Keratinocyte (primary cell): ENCODE data around the gene NAA35. TPM values are rescaled to one million over a fixed set of nuclear protein-coding genes. Genes with fewer than 3 reads are reported as not detected.

ENCODE experiments used
- DNase-seq: peaks from one replicate; pipeline ENCODE4 v3.0.0-alpha.2; 2011; ENCODE audit warnings: low read depth, missing footprints, low spot score
- FAIRE-seq: peaks from 2 replicates; lab custom pipeline; 2011; peaks lifted over from hg19 to GRCh38; lab: Jason Lieb, UNC
- H2AFZ ChIP-seq: 2 replicates; pipeline ENCODE4 v1.6.0; 2012; ENCODE audit warnings: low read length, control low read depth, inconsistent platforms; ENCODE audit not compliant: control insufficient read depth
- H3K27ac ChIP-seq: 2 replicates; pipeline ENCODE4 v1.5.1; 2011; ENCODE audit warnings: low read length; ENCODE audit not compliant: control insufficient read depth, insufficient read depth
- H3K27me3 ChIP-seq: 3 replicates; pipeline ENCODE4 v1.6.0; 2011; ENCODE audit warnings: low read length; ENCODE audit not compliant: control insufficient read depth, insufficient read depth; ENCODE audit errors: extremely low read depth
- H3K36me3 ChIP-seq, 2 experiments: 2 replicates in 1 of 2; 3 replicates in 1 of 2; pipeline ENCODE4 v1.5.1; 2011; ENCODE audit warnings: low read length in 2 of 2, mild to moderate bottlenecking in 1 of 2; ENCODE audit not compliant: control insufficient read depth in 2 of 2, insufficient read depth in 2 of 2; ENCODE audit errors: extremely low read depth in 1 of 2
- H3K4me1 ChIP-seq: 3 replicates; pipeline ENCODE4 v1.5.1; 2011; ENCODE audit warnings: low read length; ENCODE audit not compliant: control insufficient read depth, insufficient read depth; ENCODE audit errors: extremely low read depth
- H3K4me2 ChIP-seq: 3 replicates; pipeline ENCODE4 v1.6.0; 2011; ENCODE audit warnings: low read depth, low read length; ENCODE audit not compliant: control insufficient read depth, insufficient read depth; ENCODE audit errors: extremely low read depth
- H3K4me3 ChIP-seq, 3 experiments: fragments of 200-600 bp in 1 of 3; sonication (generic) in 1 of 3; 2 replicates in 2 of 3; 3 replicates in 1 of 3; pipeline ENCODE4 v1.5.1; 2011 to 2016; ENCODE audit warnings: low read length in 3 of 3, mild to moderate bottlenecking in 3 of 3, control low read depth in 2 of 3, inconsistent platforms in 1 of 3, low read depth in 1 of 3, mixed read lengths in 1 of 3, mixed run types in 1 of 3, moderate library complexity in 1 of 3; ENCODE audit not compliant: control insufficient read depth in 2 of 3, insufficient read depth in 2 of 3; ENCODE audit errors: extremely low read depth in 1 of 3
- H3K79me2 ChIP-seq: 2 replicates; pipeline ENCODE4 v1.6.0; 2012; ENCODE audit warnings: low read length; ENCODE audit not compliant: control insufficient read depth, insufficient read depth
- H3K9ac ChIP-seq: 3 replicates; pipeline ENCODE4 v1.6.0; 2011; ENCODE audit warnings: low read length; ENCODE audit not compliant: control insufficient read depth, insufficient read depth; ENCODE audit errors: extremely low read depth
- H3K9me1 ChIP-seq: 3 replicates; pipeline ENCODE4 v1.6.0; 2011; ENCODE audit warnings: low read length; ENCODE audit not compliant: control insufficient read depth, insufficient read depth; ENCODE audit errors: extremely low read depth
- H3K9me3 ChIP-seq: 2 replicates; pipeline ENCODE4 v1.5.1; 2012; ENCODE audit warnings: low read depth, low read length; ENCODE audit not compliant: control insufficient read depth
- H4K20me1 ChIP-seq: 3 replicates; pipeline ENCODE4 v1.6.0; 2011; ENCODE audit warnings: low read length; ENCODE audit not compliant: control insufficient read depth, insufficient read depth; ENCODE audit errors: extremely low read depth
- EZH2 ChIP-seq: IDR thresholded peaks from one replicate; pipeline ENCODE4 v1.6.1; 2012; ENCODE audit warnings: inconsistent platforms, mild to moderate bottlenecking, low read length, moderate library complexity
- dilution Hi-C: fragments of 300-500 bp; cut with MboI; formaldehyde crosslinking; loops from one replicate; pipeline ENCODE4 v1.7.0; 2020; ENCODE audit warnings: low sequenced_read_pairs; ENCODE audit not compliant: extremely low pct_ligation_motif_present
- polyA plus RNA-seq, 5 experiments: library from polyadenylated mRNA; depleted of rRNA in 3 of 5; stranded (reverse) in 3 of 5; stranded (forward) in 1 of 5; unstranded in 1 of 5; fragments of >200 nt; gene quantifications; 1 replicate in 1 of 5; 2 replicates in 3 of 5; 3 replicates in 1 of 5; pipeline versions ENCODE4 v1.2.1 to v1.2.3, GENCODE V29; 2011 to 2012; ENCODE audit warnings: missing spikeins in 2 of 5, low read depth in 1 of 5, low replicate concordance in 1 of 5
- TF ChIP-seq, protein P1 (sequence below), 3 experiments: IDR thresholded peaks in 1 of 3; conservative IDR thresholded peaks in 1 of 3; optimal IDR thresholded peaks in 1 of 3; 2 replicates in 2 of 3; 3 replicates in 1 of 3; pipeline versions ENCODE3 to v1.5.1; 2011; ENCODE audit warnings: low read length in 3 of 3, mild to moderate bottlenecking in 3 of 3, moderate library complexity in 2 of 3, control low read depth in 1 of 3, inconsistent platforms in 1 of 3; ENCODE audit not compliant: insufficient read depth in 2 of 3; ENCODE audit errors: extremely low read depth in 1 of 3

Gene NAA35
- polyA plus RNA-seq, 1 donor (not counting 4 experiments of a cell fraction or from before 2014, with no cell fraction given): 33.8 TPM

DNA sequence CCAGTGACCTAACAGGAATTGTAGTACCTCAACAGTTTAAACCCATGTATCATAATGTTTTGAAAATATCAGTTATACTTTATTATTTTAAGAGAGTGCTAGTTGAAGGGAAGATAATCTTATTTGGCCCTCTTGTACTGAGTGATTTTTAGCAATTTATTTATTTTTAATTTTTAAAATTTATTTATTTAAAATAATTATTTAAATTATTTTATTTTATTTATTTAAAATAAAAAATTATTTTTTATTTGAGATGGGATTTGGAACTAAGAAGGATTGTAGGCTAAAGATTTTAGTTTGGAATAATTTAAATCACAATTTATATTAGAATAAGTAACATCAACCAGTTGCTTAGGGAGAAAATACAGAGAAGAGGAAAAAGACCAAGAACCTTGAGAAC is 54.2 kb downstream of the NAA35 start:
- dilution Hi-C loops: no loop called here
- Histone ChIP-seq H3K27me3 (no peaks in the 10 kb centered on the region), H4K20me1 (no peaks in the 10 kb centered on the region), H3K79me2 (no peaks in the 10 kb centered on the region), H3K4me2 (no peak overlapping the region), H3K9me1 (no peaks in the 10 kb centered on the region), H2AFZ (no peak overlapping the region), H3K9me3 (no peaks in the 10 kb centered on the region), H3K36me3 (peaks cover 4 to 6% of the 10 kb centered on the region in 2 experiments), H3K27ac (no peak overlapping the region), H3K4me3 (no peak overlapping the region), H3K4me1 (no peaks in the 10 kb centered on the region), H3K9ac (no peak overlapping the region)
- DNase-seq (no peak), FAIRE-seq (no peak)
- TF ChIP-seq EZH2: no peak
- TF ChIP-seq, protein P1, sequence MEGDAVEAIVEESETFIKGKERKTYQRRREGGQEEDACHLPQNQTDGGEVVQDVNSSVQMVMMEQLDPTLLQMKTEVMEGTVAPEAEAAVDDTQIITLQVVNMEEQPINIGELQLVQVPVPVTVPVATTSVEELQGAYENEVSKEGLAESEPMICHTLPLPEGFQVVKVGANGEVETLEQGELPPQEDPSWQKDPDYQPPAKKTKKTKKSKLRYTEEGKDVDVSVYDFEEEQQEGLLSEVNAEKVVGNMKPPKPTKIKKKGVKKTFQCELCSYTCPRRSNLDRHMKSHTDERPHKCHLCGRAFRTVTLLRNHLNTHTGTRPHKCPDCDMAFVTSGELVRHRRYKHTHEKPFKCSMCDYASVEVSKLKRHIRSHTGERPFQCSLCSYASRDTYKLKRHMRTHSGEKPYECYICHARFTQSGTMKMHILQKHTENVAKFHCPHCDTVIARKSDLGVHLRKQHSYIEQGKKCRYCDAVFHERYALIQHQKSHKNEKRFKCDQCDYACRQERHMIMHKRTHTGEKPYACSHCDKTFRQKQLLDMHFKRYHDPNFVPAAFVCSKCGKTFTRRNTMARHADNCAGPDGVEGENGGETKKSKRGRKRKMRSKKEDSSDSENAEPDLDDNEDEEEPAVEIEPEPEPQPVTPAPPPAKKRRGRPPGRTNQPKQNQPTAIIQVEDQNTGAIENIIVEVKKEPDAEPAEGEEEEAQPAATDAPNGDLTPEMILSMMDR (optimal IDR thresholded peaks at IDR 0.05 in 1 of 3, IDR thresholded peaks at IDR 0.05 in 1 of 3, conservative IDR thresholded peaks at IDR 0.05 in 1 of 3; ENCODE audit: extremely low read depth in 1 of 3, insufficient read depth in 2 of 3, low read length in 3 of 3): no peak

DNA sequence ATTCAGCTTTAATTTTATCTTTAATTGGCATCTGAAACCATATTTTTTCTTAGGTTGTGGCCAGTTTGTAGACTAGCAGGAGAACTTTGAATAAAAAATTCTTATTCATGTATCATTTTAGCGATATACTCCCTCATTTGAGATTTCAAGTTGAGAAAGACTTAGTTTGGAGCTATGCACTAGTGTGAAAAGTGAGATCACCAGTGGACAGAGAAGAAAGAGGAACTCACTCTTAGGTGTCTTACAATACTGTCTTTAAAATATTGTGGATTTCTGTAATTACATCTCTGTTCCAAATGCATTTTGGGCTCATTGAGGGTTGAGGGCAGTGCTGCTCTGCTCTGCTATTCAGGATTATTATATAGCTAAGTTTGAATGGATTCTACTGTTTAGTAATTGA is 54.7 kb downstream of the NAA35 start:
- no peak overlapping the region for H2AFZ ChIP-seq
- no peaks in the 10 kb centered on the region for H3K9me3 ChIP-seq
- DNase-seq: no peak
- H3K9me1 ChIP-seq: no peaks in the 10 kb centered on the region
- no peak overlapping the region for H3K27ac ChIP-seq
- no peak for FAIRE-seq
- H3K4me2 ChIP-seq: no peak overlapping the region
- no peaks in the 10 kb centered on the region for H3K79me2 ChIP-seq
- no peaks in the 10 kb centered on the region for H3K4me1 ChIP-seq
- peaks cover 4 to 5% of the 10 kb centered on the region in 2 experiments for H3K36me3 ChIP-seq
- no peaks in the 10 kb centered on the region for H3K27me3 ChIP-seq
- no peak overlapping the region for H3K9ac ChIP-seq
- TF ChIP-seq, protein P1 (optimal IDR thresholded peaks at IDR 0.05 in 1 of 3, IDR thresholded peaks at IDR 0.05 in 1 of 3, conservative IDR thresholded peaks at IDR 0.05 in 1 of 3; ENCODE audit: extremely low read depth in 1 of 3, insufficient read depth in 2 of 3, low read length in 3 of 3): no peak
- TF ChIP-seq EZH2: no peak
- no peaks in the 10 kb centered on the region for H4K20me1 ChIP-seq
- dilution Hi-C loops: no loop called here
- H3K4me3 ChIP-seq: no peak overlapping the region
